HCT116 (cell line): ENCODE data around the gene VPS11. TPM values are rescaled to one million over a fixed set of nuclear protein-coding genes. Genes with fewer than 3 reads are reported as not detected.

Experiments used
- ATAC-seq: fragments of 200-7000 bp; cut with Tn5 transposase; 2 replicates; pipeline ENCODE4 v1.9.1; 2020; ENCODE audit warnings: mild to moderate bottlenecking, moderate library complexity
- BruUV-seq: library from RNA; stranded (reverse); fragments of 400-500 nt; replicated peaks from 2 replicates; lab custom pipeline; 2021; lab: Mats Ljungman, UMichigan
- CTCF ChIA-PET: fragments of 300-600 bp; sonication (Branson Sonifier 250); formaldehyde crosslinking; loops from one replicate; lab custom pipeline; 2021; ENCODE audit warnings: antibody characterized with exemption; lab: Charles Lee
- POLR2A ChIA-PET: fragments of 300-600, 350-600 bp; sonication (Branson Sonifier 250); formaldehyde crosslinking; loops from one replicate; lab custom pipeline; 2021; ENCODE audit warnings: antibody characterized with exemption; lab: Charles Lee
- RAD21 ChIA-PET, 2 experiments: fragments of 300-600 bp; sonication (Branson Sonifier 250); formaldehyde crosslinking; loops; one replicate each; lab custom pipeline; 2023; ENCODE audit warnings: low total read pairs in 2 of 2; ENCODE audit not compliant: uncharacterized antibody in 2 of 2, unreplicated experiment in 2 of 2, low non-redundant PET in 1 of 2; lab: Charles Lee
- DNase-seq: peaks from one replicate; pipeline ENCODE4 v3.0.0-alpha.2; 2010; ENCODE audit warnings: low read depth, low spot score
- H2AFZ ChIP-seq: fragments of 200-600 bp; shearing (Covaris generic), sonication (generic); 2 replicates; pipeline ENCODE4 v1.6.1; 2017; ENCODE audit warnings: low read depth, mixed run types, mixed read lengths, antibody characterized with exemption, low read length; ENCODE audit not compliant: poor library complexity, severe bottlenecking
- H3K27ac ChIP-seq: 2 replicates; pipeline ENCODE4 v1.5.1; 2012; ENCODE audit warnings: low read depth, low read length
- H3K27me3 ChIP-seq: fragments of 200-600 bp; sonication (generic); 2 replicates; pipeline ENCODE4 v1.6.1; 2016; ENCODE audit warnings: mixed run types, low read length, mixed read lengths; ENCODE audit not compliant: insufficient read depth
- H3K36me3 ChIP-seq, 2 experiments: fragments of 200-500 bp in 1 of 2; fragments of 200-600 bp in 1 of 2; sonication (Bioruptor generic) in 1 of 2; sonication (generic) in 1 of 2; 2 replicates each; pipeline versions ENCODE4 v1.5.1 to v1.6.1; 2014 to 2016; ENCODE audit warnings: low read length in 2 of 2, inconsistent platforms in 1 of 2, mixed read lengths in 1 of 2, mixed run types in 1 of 2; ENCODE audit not compliant: insufficient read depth in 2 of 2, control insufficient read depth in 1 of 2
- H3K4me1 ChIP-seq, 2 experiments: fragments of 200-600 bp in 1 of 2; sonication (generic) in 1 of 2; 2 replicates each; pipeline versions ENCODE4 v1.5.1 to v1.6.1; 2012 to 2017; ENCODE audit warnings: low read length in 2 of 2, inconsistent platforms in 1 of 2, mild to moderate bottlenecking in 1 of 2, mixed read lengths in 1 of 2, mixed run types in 1 of 2, moderate library complexity in 1 of 2; ENCODE audit not compliant: insufficient read depth in 2 of 2, control insufficient read depth in 1 of 2
- H3K4me2 ChIP-seq: fragments of 200-600 bp; sonication (generic); 2 replicates; pipeline ENCODE4 v1.6.1; 2017; ENCODE audit warnings: mixed run types, low read length, mixed read lengths
- H3K4me3 ChIP-seq, 2 experiments: fragments of 200-600 bp in 1 of 2; sonication (generic) in 1 of 2; replicated peaks in 1 of 2; 2 replicates each; pipeline ENCODE4 v1.5.1; 2011 to 2016; ENCODE audit warnings: low read length in 2 of 2, control low read depth in 1 of 2, low read depth in 1 of 2, mild to moderate bottlenecking in 1 of 2, mixed read lengths in 1 of 2, mixed run types in 1 of 2
- H3K79me2 ChIP-seq: fragments of 200-600 bp; sonication (generic); 2 replicates; pipeline ENCODE4 v1.6.1; 2017; ENCODE audit warnings: mild to moderate bottlenecking, mixed run types, low read length, moderate library complexity, mixed read lengths; ENCODE audit not compliant: insufficient read depth
- H3K9ac ChIP-seq: fragments of 200-600 bp; sonication (generic); 2 replicates; pipeline ENCODE4 v1.6.1; 2016; ENCODE audit warnings: low read length, mixed read lengths
- H3K9me2 ChIP-seq: fragments of 200-600 bp; sonication (generic), shearing (Covaris generic); 2 replicates; pipeline ENCODE4 v1.6.1; 2017; ENCODE audit warnings: mixed run types, mild to moderate bottlenecking, moderate library complexity; ENCODE audit not compliant: insufficient read depth
- H3K9me3 ChIP-seq, 2 experiments: fragments of 200-500 bp in 1 of 2; fragments of 200-600 bp in 1 of 2; sonication (Bioruptor generic) in 1 of 2; sonication (generic) in 1 of 2; 2 replicates each; pipeline ENCODE4 v1.6.1; 2014 to 2017; ENCODE audit warnings: low read length in 2 of 2, mixed read lengths in 2 of 2, inconsistent platforms in 1 of 2, low read depth in 1 of 2, mild to moderate bottlenecking in 1 of 2, mixed run types in 1 of 2, moderate library complexity in 1 of 2; ENCODE audit not compliant: control insufficient read depth in 1 of 2, insufficient read depth in 1 of 2
- H4K20me1 ChIP-seq: fragments of 200-600 bp; sonication (generic), shearing (Covaris generic); 2 replicates; pipeline ENCODE4 v1.6.1; 2017; ENCODE audit warnings: mixed run types, mild to moderate bottlenecking, moderate library complexity; ENCODE audit not compliant: insufficient read depth
- ATF3 ChIP-seq: IDR thresholded peaks from 2 replicates; pipeline ENCODE4 v1.6.1; 2012
- CTCF ChIP-seq, 3 experiments: fragments of 200-600 bp in 1 of 3; sonication (generic) in 1 of 3; IDR thresholded peaks in 2 of 3; conservative IDR thresholded peaks in 1 of 3; 2 replicates each; pipeline ENCODE4 v1.5.1; 2012 to 2017; ENCODE audit warnings: low read depth in 2 of 3, low read length in 2 of 3, antibody characterized with exemption in 1 of 3, borderline replicate concordance in 1 of 3, control low read depth in 1 of 3, mild to moderate bottlenecking in 1 of 3, mixed read lengths in 1 of 3, mixed run types in 1 of 3, moderate library complexity in 1 of 3; ENCODE audit not compliant: insufficient read depth in 1 of 3
- EZH2phosphoT487 ChIP-seq: fragments of 200-600 bp; IDR thresholded peaks from 2 replicates; pipeline ENCODE4 v1.6.1; 2018; ENCODE audit warnings: antibody characterized with exemption, borderline replicate concordance
- POLR2AphosphoS5 ChIP-seq: IDR thresholded peaks from 2 replicates; pipeline ENCODE4 v1.6.1; 2011; ENCODE audit warnings: mild to moderate bottlenecking, low read depth, low read length, moderate library complexity
- SIN3A ChIP-seq: IDR thresholded peaks from 2 replicates; pipeline ENCODE4 v1.6.1; 2012; ENCODE audit warnings: low read depth
- SRF ChIP-seq: IDR thresholded peaks from 2 replicates; pipeline ENCODE4 v1.6.1; 2012; ENCODE audit warnings: low read depth
- YY1 ChIP-seq: IDR thresholded peaks from 2 replicates; pipeline ENCODE4 v1.6.1; 2011; ENCODE audit warnings: low read length, low read depth, moderate library complexity, mild to moderate bottlenecking; ENCODE audit not compliant: insufficient replicate concordance; ENCODE audit errors: extremely low read depth
- intact Hi-C: fragments of 100-400 bp; cut with micrococcal nuclease; formaldehyde crosslinking; loops from 2 replicates; pipeline ENCODE4 v1.10.0; 2022
- total RNA-seq: library from RNA; stranded (reverse); gene quantifications from one replicate; pipeline ENCODE4 v1.2.1, GENCODE V29; 2021; ENCODE audit not compliant: unreplicated experiment
- TF ChIP-seq, protein P1 (sequence below): IDR thresholded peaks from 2 replicates; pipeline ENCODE4 v1.6.1; 2012

The VPS11 gene
- total RNA-seq, 1 experiment from 2014 or later = 20.4 TPM

DNA sequence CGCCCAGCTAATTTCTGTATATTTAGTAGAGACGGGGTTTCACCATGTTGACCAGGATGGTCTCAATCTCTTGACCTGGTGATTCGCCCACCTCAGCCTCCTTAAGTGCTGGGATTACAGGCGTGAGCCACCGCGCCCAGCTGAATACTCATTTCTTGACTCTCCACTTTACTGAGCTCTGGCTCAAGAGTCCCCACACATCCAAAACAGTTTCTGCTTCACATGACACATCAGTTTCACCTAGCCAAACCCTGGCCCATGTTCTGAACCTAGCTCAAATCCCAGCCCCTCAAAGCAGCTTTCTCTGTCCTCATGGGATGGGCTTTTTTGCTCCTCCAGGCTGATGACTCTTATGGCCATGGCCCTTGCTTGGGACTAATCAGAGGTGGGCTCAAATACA lies 20.4 kb upstream of the VPS11 start:
- Histone ChIP-seq H3K9me3 (no peaks in the 10 kb centered on the region), H3K4me1 (no peaks in the 10 kb centered on the region), H3K4me2 (no peak overlapping the region), H3K4me3 (no peak overlapping the region), H3K9ac (no peak overlapping the region), H2AFZ (no peak overlapping the region), H4K20me1 (no peaks in the 10 kb centered on the region), H3K9me2 (no peaks in the 10 kb centered on the region), H3K27me3 (no peaks in the 10 kb centered on the region), H3K27ac (no peak overlapping the region), H3K36me3 (peaks cover 47 to 48% of the 10 kb centered on the region in 2 experiments), H3K79me2 (no peaks in the 10 kb centered on the region)
- intact Hi-C loops = no loop called here
- ChIA-PET POLR2A (no interaction called here), RAD21 (no interaction called here), CTCF (no interaction called here)
- DNase-seq = no peak
- no peak for TF ChIP-seq SIN3A
- no peak for TF ChIP-seq ATF3
- no peak for TF ChIP-seq POLR2AphosphoS5
- no peak for TF ChIP-seq YY1
- TF ChIP-seq CTCF (IDR thresholded peaks at IDR 0.05 in 2 of 3, conservative IDR thresholded peaks at IDR 0.05 in 1 of 3; ENCODE audit: borderline replicate concordance in 1 of 3, insufficient read depth in 1 of 3, low read depth in 2 of 3, low read length in 2 of 3) = no peak
- TF ChIP-seq SRF = no peak
- TF ChIP-seq, protein P1, sequence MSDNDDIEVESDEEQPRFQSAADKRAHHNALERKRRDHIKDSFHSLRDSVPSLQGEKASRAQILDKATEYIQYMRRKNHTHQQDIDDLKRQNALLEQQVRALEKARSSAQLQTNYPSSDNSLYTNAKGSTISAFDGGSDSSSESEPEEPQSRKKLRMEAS = no peak
- TF ChIP-seq EZH2phosphoT487 = no peak
- ATAC-seq = no peak
- BruUV-seq = no TSS peak
